GM12801 (cell line): ENCODE results near the gene MAP3K19.

ENCODE experiments used
- CTCF ChIP-seq: IDR thresholded peaks from one replicate; pipeline ENCODE4 v1.5.1; 2011; ENCODE audit warnings: control low read depth; ENCODE audit not compliant: insufficient read length; ENCODE audit errors: extremely low read depth

The MAP3K19 gene

GRCh38 chr2:134919341-134920210 lies 127.7 kb downstream of the MAP3K19 start:
- TF ChIP-seq CTCF, result no peak

- no peak for TF ChIP-seq CTCF
These were observed 128.5 kb downstream of the MAP3K19 start, which contains the start of gene CCNT2 for GRCh38 chr2:134918526-134919340. CCNT2 (plus strand) TSS chr2:134918822; CDS start chr2:134918855, 33 bp downstream.

- TF ChIP-seq CTCF, result no peak
These were observed 129.2 kb downstream of the MAP3K19 start for GRCh38 chr2:134917888-134918525.

- TF ChIP-seq CTCF, result no peak
These were observed 129.8 kb downstream of the MAP3K19 start for GRCh38 chr2:134917360-134917865.
